Tibial nerve (tissue), 4 donors: ENCODE measurements around the gene BMERB1.

Experiments
- EP300 ChIP-seq, 2 donors: sonication (generic); formaldehyde crosslinking; IDR thresholded peaks; one replicate each; pipeline ENCODE4 v1.6.1; 2017; ENCODE audit warnings: antibody characterized with exemption in 2 of 2, mild to moderate bottlenecking in 1 of 2
- TF ChIP-seq, protein P1 (sequence below), 5 experiments: fragments of 200-600 bp in 3 of 5; fragments of 450-650 bp in 2 of 5; sonication (generic) in 3 of 5; IDR thresholded peaks; one replicate each; pipeline ENCODE4 v1.5.1; 2016 to 2019; ENCODE audit warnings: antibody characterized with exemption in 5 of 5, mild to moderate bottlenecking in 3 of 5, moderate library complexity in 2 of 5

DNA sequence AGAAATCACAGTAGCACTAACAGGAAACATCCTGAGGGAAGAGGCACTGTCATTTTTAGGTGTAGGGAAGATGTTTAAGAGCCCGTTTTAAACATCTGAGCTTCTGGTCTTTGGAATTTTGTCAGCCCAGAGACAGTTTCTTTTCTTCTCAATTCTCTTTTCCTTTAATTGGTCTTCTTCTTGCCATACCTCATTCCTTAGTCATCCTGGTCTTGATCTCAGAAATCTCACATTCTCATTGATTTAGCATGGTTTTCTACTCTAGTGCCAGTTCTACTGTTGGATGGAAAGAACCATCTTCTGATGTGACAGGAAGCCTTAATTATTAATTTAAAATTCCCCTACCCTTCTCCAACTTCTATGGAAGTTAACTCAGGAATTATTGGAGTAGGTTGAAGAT, 25.4 kb downstream of the BMERB1 start:
- TF ChIP-seq, protein P1, sequence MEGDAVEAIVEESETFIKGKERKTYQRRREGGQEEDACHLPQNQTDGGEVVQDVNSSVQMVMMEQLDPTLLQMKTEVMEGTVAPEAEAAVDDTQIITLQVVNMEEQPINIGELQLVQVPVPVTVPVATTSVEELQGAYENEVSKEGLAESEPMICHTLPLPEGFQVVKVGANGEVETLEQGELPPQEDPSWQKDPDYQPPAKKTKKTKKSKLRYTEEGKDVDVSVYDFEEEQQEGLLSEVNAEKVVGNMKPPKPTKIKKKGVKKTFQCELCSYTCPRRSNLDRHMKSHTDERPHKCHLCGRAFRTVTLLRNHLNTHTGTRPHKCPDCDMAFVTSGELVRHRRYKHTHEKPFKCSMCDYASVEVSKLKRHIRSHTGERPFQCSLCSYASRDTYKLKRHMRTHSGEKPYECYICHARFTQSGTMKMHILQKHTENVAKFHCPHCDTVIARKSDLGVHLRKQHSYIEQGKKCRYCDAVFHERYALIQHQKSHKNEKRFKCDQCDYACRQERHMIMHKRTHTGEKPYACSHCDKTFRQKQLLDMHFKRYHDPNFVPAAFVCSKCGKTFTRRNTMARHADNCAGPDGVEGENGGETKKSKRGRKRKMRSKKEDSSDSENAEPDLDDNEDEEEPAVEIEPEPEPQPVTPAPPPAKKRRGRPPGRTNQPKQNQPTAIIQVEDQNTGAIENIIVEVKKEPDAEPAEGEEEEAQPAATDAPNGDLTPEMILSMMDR (IDR thresholded peaks at IDR 0.05) = no peak
- no peak for TF ChIP-seq EP300 (IDR thresholded peaks at IDR 0.05)
